CD4-positive, alpha-beta T cell treated with Interleukin-17A for 1 hour (primary cell): ENCODE data around the gene ZNF547.

ENCODE experiments used
- DNase-seq: peaks from one replicate; pipeline ENCODE4 v3.0.0-alpha.2; 2020

ZNF547 gene

DNA sequence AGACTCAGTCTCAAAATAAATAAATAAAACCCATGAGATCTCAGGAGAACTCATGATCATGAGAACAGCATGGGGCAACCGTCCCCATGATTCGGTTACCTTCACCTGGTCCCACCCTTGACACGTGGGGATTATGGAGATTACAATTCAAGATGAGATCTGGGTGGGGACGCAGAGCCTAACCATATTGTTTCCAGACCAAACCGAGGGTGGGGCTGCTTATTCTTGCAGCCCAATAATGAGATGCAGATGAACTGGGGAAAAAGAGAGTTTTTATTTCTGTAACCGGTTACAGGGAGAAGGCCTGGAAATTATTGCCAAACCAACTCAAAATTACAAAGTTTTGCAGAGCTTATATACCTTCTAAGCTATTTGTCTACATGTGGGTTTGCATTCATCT lies 12.8 kb downstream of the ZNF547 start:
- no peak for DNase-seq

DNA sequence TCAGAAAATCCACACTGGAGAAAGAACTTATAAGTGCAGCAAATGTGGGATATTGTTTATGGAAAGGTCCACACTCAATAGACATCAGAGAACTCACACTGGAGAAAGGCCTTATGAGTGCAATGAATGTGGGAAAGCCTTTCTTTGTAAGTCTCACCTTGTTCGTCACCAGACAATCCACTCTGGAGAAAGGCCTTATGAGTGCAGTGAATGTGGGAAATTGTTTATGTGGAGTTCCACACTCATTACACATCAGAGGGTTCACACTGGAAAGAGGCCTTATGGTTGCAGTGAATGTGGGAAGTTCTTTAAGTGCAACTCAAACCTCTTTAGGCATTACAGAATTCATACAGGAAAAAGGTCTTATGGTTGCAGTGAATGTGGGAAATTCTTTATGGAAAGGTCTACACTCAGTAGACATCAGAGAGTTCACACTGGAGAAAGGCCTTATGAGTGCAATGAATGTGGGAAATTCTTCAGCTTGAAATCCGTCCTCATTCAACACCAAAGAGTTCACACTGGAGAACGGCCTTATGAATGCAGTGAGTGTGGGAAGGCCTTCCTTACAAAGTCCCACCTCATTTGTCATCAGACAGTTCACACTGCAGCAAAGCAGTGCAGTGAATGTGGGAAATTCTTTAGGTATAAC lies 14.3 kb downstream of the ZNF547 start:
- DNase-seq: no peak

DNA sequence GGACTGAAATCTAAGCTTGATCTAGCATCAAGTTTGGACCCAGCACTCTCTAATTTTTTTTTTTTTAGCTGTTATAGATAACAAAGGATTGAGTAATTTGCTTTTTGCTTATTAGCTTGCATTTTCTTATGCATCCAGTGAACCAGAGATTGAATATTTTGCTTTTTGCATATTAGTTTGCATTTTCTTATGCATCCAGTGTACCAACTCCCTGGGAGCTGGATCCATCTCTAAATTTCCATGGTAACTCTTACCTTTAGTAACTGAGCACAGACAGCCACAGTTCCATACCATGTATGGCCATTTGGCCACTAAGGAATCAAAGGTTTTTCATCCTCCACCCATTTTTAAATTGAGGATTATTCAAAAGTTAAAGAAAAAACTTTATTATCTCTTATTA lies 17.6 kb downstream of the ZNF547 start:
- no peak for DNase-seq

DNA sequence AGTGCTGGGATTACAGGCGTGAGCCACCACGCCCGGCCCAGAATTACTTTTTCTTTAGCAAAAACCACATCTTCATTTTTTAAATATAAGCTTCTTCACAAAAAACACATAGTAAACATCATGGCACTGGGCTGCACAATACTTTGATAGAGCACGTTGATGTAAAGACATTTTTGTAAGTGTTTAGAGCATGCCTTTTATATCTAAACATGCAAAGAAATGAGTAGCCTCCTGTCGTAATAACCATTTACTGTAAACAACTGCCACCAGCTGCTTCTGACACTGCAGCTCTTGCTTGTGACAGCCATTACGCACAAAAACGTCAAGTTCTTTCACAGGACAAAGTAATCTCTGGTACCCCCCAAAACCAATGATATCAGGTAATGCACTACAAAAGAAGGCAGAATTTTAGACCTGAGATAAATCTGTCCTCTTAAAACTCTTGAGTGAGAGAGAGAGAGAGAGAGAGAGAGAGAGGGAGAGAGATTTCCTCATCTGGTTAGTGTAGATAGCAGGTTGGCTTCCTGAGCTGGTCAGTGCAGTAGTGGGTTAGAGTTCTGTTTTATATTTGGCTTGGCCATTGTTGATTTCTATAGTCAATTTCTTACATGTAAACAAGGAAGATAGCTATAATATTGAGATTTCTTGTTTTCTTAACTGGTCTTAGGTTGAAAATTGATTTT lies 19.6 kb downstream of the ZNF547 start:
- no peak for DNase-seq

DNA sequence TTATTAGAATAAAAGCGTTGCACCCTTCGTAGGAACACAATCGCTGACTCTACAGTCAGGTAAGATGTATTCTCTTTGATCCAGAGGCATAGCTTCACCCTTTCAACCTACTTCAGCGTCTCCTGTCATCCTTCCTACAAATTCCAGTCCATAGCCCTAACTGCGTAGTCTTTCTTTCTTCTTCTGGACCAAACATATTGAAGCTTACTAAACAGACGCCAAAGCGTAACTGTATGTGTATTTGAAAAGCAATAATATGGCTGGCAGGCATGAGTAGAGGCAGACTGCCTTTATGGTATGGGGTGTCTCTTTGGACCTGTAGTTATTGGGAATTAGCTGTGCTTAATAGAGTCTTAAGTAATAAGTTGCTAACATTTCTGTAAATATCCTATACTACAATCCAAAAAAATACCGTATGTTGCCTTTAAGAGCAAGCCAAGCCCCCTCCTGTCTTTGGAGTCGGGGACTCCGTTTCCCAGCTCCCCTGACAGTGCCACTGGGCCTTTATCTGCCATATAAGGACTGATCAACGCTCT lies 25.9 kb downstream of the ZNF547 start:
- no peak for DNase-seq

DNA sequence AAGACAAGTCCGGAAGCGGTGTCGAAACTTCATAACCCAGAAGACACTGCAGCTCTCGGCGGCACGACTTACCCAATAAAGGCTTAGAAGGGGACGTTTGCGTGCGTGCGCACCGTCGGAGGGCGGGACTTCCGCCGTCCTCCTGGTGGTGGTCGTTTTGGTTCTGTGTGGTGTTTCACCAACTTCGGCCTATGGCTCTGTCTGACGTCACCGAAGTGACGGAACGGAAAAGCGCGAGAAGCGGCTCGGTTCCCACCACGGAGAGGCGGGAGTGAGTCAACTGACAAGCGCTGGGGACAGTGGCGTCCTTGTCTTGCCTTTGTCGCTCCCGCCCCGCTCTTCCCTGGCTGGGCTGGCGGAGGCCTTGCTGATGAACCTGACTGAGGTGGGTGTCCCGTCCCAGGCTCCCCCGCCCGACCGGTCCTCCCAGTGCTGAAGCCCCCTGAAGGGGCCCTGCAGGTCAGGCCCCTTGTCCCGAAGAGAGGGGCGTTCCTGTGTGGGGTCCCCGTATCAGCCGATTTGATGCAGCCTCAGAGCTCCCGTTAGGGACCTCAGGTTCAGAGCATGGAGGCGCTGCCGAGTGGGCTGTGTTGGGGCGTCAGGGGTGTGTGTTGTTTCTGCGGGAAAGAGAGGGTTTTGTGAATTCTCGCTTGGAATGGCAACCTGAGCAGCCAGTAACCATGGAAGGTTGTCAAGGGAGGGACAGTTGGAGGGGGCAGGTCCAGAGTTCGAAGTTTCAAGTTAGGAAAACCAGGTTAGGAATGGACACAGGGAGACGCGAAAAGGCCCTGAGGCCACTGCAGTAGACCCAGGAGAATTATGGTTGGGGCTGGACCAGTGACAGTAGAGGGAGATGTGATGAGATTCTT lies 26.6 kb downstream of the ZNF547 start, which contains the start of gene ZNF548:
Gene ZNF548 (plus strand): TSS at position 125 of the 869 bp plus-strand sequence. CDS start 246 bp downstream, at position 371.
- DNase-seq: peak; percentile 99

DNA sequence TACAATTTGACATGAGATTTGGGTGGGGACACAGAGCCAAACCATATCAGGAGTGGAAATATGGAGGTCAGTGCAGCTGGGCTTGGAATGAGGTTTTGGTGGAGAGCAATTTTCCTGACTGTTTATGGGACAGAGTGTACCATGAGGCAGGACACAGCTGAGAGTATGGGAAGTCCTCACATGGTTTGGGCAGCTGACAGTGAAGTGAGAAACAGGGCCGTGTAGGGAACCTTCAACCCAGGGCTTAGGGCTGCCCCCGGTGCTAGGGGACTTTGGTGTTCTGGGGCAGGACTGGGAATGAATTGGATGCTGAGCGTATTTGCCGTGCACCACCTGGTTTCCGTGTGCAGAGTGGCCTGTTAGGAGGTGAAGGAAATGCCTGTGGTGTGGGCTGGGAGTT lies 32.4 kb downstream of the ZNF547 start:
- no peak for DNase-seq

DNA sequence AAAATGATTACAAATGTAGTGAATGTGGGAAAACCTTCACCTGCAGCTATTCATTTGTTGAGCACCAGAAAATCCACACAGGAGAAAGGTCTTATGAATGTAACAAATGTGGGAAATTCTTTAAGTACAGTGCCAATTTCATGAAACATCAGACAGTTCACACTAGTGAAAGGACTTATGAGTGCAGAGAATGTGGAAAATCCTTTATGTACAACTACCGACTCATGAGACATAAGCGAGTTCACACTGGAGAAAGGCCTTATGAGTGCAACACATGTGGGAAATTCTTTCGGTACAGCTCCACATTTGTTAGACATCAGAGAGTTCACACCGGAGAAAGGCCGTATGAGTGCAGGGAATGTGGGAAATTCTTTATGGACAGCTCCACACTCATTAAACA lies 35.5 kb downstream of the ZNF547 start:
- DNase-seq: no peak

DNA sequence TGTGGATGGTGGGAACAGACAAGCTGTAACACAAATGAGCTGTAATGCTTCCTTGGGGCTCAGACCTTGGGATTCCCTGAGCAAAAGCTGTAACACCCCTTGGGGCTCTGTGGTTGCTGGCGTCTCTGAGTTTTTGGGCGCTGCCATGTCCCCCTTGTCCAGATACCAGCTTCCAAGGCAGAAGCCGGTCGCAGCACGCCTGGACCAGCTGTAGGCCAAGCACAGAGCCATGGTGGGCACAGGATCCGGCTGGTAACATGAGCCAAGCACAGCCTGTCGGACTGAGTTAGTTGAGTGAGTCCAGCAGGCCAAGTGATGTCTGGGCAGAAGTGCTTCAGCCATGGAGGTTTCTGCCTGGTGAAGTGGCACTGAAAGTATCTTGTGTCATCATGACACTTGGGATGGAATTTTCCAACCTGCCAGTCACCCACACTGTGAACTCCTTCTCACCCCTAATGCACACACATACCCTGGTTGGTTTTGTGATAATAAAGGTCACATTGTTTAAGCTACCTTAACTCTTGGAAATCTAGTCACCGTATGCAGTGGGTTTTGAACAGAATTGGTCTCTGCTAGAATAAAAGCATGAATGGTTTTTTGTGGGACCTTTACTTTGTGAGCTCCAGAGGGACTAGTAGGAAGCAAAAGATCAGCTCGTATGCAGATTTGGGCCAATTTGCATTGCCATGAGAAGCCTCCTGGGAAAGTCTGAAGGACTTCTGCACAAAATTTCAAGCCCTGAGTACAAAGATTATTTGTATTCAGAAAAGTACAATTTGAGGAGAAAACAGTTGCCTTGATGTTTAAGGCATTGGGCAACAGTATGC lies 40.6 kb downstream of the ZNF547 start:
- DNase-seq: no peak

DNA sequence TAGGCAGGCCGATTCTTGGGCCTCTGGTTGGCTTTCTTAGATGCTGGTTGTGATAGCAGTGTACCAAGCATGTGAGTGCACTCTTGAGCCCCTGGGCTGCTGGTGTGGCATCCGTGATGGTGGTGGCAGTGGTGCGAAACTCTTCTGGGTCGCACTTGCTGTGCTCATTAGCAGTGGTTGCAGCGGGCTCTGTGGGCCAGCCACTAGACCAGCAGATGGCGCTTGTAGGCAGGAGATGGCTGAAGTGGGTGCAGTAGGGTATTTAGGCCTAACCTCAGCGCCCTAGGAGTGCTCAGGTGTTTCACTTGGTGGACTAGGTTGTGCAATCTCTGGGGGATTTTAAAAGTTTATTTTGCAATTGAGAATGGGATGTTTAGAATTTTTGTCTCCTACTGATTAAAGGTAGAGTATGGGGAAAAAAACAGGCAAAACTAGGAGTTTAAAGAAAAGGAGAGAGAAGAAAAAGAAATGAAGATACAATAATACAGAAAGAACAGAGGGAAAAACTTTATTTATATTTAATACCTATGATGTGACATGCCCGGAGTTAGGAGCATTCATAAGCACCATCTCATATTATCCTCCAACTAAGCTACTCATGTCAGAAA lies 43.3 kb downstream of the ZNF547 start:
- peak; percentile 81 for DNase-seq

DNA sequence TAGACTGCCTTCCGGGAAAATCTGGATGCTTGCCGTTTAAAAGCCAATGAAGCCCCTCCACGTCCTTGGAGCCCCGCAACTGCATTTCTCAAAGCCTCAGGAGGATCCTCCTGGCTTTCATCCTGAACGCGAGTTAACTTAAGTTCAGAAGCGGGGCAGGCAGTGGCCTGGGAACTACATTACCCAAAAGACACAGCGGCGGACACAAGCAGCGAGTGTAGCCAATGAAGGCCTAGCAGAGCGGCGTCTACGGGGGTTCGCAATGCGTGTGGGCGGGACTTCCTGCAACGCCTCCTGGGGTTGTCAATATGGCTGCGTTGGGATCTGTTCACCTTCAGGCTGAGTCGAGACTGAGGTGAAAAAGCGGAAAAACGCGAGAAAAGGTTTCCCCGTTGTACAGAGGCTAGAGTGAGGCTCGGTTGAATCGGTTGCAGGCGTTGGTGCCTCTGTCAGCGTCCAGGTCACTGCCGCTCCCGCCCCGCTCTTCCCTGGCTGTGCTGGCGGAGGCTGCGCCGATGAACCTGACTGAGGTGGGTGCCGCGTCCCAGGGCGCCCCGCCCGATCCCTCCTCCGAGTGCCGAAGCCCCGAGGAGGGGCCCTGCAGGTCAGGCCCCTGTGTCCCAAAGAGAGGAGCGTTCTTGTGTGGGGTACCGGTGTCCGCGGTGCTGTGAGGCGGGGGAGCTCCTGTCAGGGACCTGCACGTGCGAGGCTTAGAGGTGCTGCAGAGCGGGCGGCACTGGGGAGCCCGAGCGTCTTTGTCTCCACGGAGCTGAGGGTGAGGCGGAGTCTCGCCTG lies 47.7 kb downstream of the ZNF547 start, which contains the start of gene ZNF17:
Gene ZNF17 (plus strand): TSS at position 285 of the 795 bp plus-strand sequence. CDS start 2,455 bp downstream, outside the sequence.
- DNase-seq: peak; percentile 94

DNA sequence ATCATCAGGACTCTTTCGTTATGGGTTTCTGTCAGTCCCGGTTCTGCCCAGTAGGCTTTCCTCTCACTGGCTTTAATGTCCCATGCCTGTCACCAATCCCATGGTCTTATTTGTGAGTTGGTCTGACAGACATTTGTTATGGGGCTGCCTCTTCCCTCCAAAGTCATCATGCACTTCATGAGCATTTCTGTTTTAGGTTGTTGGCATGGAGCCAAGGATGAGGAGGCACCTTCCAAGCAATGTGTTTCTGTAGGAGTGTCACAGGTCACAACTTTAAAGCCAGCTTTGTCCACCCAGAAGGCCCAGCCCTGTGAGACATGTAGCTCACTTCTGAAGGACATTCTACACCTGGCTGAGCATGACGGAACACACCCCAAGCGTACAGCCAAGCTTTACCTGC lies 56.1 kb downstream of the ZNF547 start:
- no peak for DNase-seq

DNA sequence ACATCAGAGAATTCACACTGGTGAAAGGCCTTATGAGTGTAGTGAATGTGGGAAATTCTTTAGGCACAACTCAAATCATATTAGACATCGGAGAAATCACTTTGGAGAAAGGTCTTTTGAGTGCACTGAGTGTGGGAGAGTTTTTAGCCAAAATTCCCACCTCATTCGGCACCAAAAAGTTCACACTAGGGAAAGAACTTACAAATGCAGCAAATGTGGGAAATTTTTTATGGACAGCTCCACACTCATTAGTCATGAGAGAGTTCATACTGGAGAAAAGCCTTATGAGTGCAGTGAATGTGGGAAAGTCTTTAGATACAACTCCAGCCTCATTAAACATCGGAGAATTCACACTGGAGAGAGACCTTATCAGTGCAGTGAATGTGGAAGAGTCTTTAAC lies 57.7 kb downstream of the ZNF547 start:
- DNase-seq: no peak
